H1 (cell line): Measurements from ENCODE around the gene AKAP8. TPM values are rescaled to one million over a fixed set of nuclear protein-coding genes. Genes with fewer than 3 reads are reported as not detected.

Source experiments
- CEBPB ChIP-seq: IDR thresholded peaks from 2 replicates; pipeline ENCODE4 v1.6.1; 2012; ENCODE audit warnings: low read depth, low read length
- CHD2 ChIP-seq: IDR thresholded peaks from 2 replicates; pipeline ENCODE4 v1.6.1; 2012; ENCODE audit warnings: low read length, improper control_type of control experiment
- CHD7 ChIP-seq: fragments of 300-600 bp; sonication (generic); IDR thresholded peaks from 2 replicates; pipeline ENCODE4 v1.7.1; 2012; ENCODE audit warnings: low read length, moderate library complexity, mild to moderate bottlenecking, inconsistent platforms; ENCODE audit not compliant: insufficient replicate concordance
- E2F6 ChIP-seq: IDR thresholded peaks from 2 replicates; pipeline ENCODE4 v1.6.1; 2012; ENCODE audit warnings: inconsistent platforms
- JUN ChIP-seq: IDR thresholded peaks from 2 replicates; pipeline ENCODE4 v1.6.1; 2011; ENCODE audit warnings: low read depth, mild to moderate bottlenecking, improper control_type of control experiment, low read length
- JUND ChIP-seq: IDR thresholded peaks from 2 replicates; pipeline ENCODE4 v1.6.1; 2011; ENCODE audit warnings: mild to moderate bottlenecking, improper control_type of control experiment, low read length
- RFX5 ChIP-seq: IDR thresholded peaks from 2 replicates; pipeline ENCODE4 v1.6.1; 2011; ENCODE audit warnings: low read depth, low read length, improper control_type of control experiment, borderline replicate concordance
- TAF7 ChIP-seq: optimal IDR thresholded peaks from 2 replicates; pipeline ENCODE3; 2011; ENCODE audit warnings: low read depth, mild to moderate bottlenecking, inconsistent platforms, low read length, moderate library complexity, borderline replicate concordance
- TBP ChIP-seq: IDR thresholded peaks from 2 replicates; pipeline ENCODE4 v1.6.1; 2011; ENCODE audit warnings: low read depth, low read length, improper control_type of control experiment
- ZNF274 ChIP-seq: IDR thresholded peaks from 2 replicates; pipeline ENCODE4 v1.7.0; 2012; ENCODE audit warnings: low read length, borderline replicate concordance; ENCODE audit errors: extremely low read depth
- polyA plus RNA-seq, 7 experiments: library from polyadenylated mRNA; depleted of rRNA in 3 of 7; stranded (reverse) in 5 of 7; unstranded in 2 of 7; fragments of >200 nt in 5 of 7; fragments of 200-250 nt in 2 of 7; gene quantifications; 1 replicate in 5 of 7; 2 replicates in 1 of 7; 4 replicates in 1 of 7; pipeline versions ENCODE4 v1.2.1 to v1.2.3, GENCODE V29; 2011 to 2013; ENCODE audit warnings: missing spikeins in 2 of 7, mixed read lengths in 2 of 7
- total RNA-seq: library from RNA; stranded (reverse); fragmentation: NEBNext Ultra II Directional; extraction: Animal tissue kit (Norgen Biotek cat#: 25700); gene quantifications from 2 replicates; pipeline ENCODE4 v1.2.1, GENCODE V29; 2021

The AKAP8 gene
- total and polyA plus RNA-seq, 2 of the 8 experiments (the other 6 are each of a cell fraction or from before 2014, with no cell fraction given), result 17.0 to 41.0 TPM

GRCh38 chr19:15305582-15306334 is 73.8 kb downstream of the AKAP8 start (continued):
- TF ChIP-seq CHD7 (no peak), CHD2 (no peak), TAF7 (no peak), E2F6 (no peak), CEBPB (no peak), JUN (no peak), JUND (no peak), ZNF274 (no peak), RFX5 (no peak), TBP (no peak)
